ENCODE measurements around the gene WDR91. TPM values are rescaled to one million over a fixed set of nuclear protein-coding genes. Genes with fewer than 3 reads are reported as not detected.

The WDR91 gene
- total RNA-seq, 1 donor from 2014 or later = 5.5 TPM

GRCh38 chr7:135194494-135195095, 16.7 kb downstream of the WDR91 start:
- peaks cover 20% of the 10 kb centered on the region for H3K36me3 Mint-ChIP-seq (ENCODE audit: low read depth, unreplicated experiment)
- no peaks in the 10 kb centered on the region for H4K20me1 ChIP-seq (ENCODE audit: insufficient read depth, low read length)

DNA sequence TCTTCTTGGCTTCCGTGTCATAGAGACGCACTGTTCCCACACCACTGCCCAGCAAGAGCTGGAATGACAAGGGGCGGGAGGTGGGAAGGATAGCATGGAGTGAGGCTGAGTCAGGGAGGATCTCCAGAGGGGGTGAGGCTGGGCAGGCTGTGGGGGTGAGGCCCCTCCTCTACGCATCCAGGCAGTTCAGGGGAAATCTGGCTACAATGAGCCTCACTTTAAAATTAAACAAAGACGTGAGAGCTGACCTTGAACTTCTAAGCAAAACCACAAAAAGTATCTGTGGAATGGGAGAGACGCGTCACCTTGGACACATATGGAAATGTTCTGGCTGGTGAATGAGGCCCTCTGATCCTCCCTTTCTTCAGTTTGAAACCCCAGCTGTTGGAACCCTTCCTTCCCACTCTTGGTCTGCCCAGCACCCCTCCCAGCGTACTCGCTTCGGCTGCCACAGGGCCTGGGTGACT, 17.7 kb downstream of the WDR91 start:
- peaks cover 21% of the 10 kb centered on the region for H3K36me3 Mint-ChIP-seq (ENCODE audit: low read depth, unreplicated experiment)
- FAIRE-seq = peak; percentile 90
- H3K4me3 ChIP-seq (ENCODE audit: insufficient read depth, low read depth, low read length) = no peak overlapping the region
- H3K27ac ChIP-seq (ENCODE audit: low read depth, low read length) = peak overlapping the region; percentile 79
- peaks cover 9% of the 10 kb centered on the region for H3K36me3 ChIP-seq (ENCODE audit: insufficient read depth, low read length)
- no peaks in the 10 kb centered on the region for H4K20me1 ChIP-seq (ENCODE audit: insufficient read depth, low read length)
- H3K4me2 ChIP-seq (ENCODE audit: low read length) = peak overlapping the region; percentile 53
- H3K9ac ChIP-seq (ENCODE audit: low read length) = peak overlapping the region; percentile 76
- no peaks in the 10 kb centered on the region for H3K9me3 Mint-ChIP-seq (ENCODE audit: unreplicated experiment)
- H3K9me3 ChIP-seq (ENCODE audit: insufficient read depth, low read depth, low read length) = no peaks in the 10 kb centered on the region
- peak overlapping the region; percentile 95 for H3K27ac Mint-ChIP-seq (ENCODE audit: unreplicated experiment)
- H3K27me3 Mint-ChIP-seq (ENCODE audit: low read depth, unreplicated experiment) = no peaks in the 10 kb centered on the region
- no peaks in the 10 kb centered on the region for H3K79me2 ChIP-seq (ENCODE audit: insufficient read depth, low read length)
- H2AFZ ChIP-seq (ENCODE audit: low read depth, low read length) = peak overlapping the region; percentile 1
- no peaks in the 10 kb centered on the region for H3K27me3 ChIP-seq (ENCODE audit: insufficient read depth, low read length)
- H3K4me1 ChIP-seq (ENCODE audit: insufficient read depth, low read length) = peaks cover 20% of the 10 kb centered on the region
- peak overlapping the region; percentile 9 for H3K4me3 Mint-ChIP-seq (ENCODE audit: unreplicated experiment)
- TF ChIP-seq, protein P1, sequence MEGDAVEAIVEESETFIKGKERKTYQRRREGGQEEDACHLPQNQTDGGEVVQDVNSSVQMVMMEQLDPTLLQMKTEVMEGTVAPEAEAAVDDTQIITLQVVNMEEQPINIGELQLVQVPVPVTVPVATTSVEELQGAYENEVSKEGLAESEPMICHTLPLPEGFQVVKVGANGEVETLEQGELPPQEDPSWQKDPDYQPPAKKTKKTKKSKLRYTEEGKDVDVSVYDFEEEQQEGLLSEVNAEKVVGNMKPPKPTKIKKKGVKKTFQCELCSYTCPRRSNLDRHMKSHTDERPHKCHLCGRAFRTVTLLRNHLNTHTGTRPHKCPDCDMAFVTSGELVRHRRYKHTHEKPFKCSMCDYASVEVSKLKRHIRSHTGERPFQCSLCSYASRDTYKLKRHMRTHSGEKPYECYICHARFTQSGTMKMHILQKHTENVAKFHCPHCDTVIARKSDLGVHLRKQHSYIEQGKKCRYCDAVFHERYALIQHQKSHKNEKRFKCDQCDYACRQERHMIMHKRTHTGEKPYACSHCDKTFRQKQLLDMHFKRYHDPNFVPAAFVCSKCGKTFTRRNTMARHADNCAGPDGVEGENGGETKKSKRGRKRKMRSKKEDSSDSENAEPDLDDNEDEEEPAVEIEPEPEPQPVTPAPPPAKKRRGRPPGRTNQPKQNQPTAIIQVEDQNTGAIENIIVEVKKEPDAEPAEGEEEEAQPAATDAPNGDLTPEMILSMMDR (IDR thresholded peaks at IDR 0.05; ENCODE audit: insufficient read depth, low read depth, low read length) = no peak
- no peak for TF ChIP-seq EZH2 (IDR thresholded peaks at IDR 0.05; ENCODE audit: insufficient read depth, low read length)
- peaks cover 28% of the 10 kb centered on the region for H3K4me1 Mint-ChIP-seq (ENCODE audit: low read depth, unreplicated experiment)
- peak; percentile 98 for DNase-seq (ENCODE audit: low read depth)

More at GRCh38 chr7:135194494-135195095, 16.7 kb downstream of the WDR91 start:
- peak overlapping the region; percentile 76 for H3K9ac ChIP-seq (ENCODE audit: low read length)
- H3K4me3 ChIP-seq (ENCODE audit: insufficient read depth, low read depth, low read length) = no peak overlapping the region
- peaks cover 28% of the 10 kb centered on the region for H3K4me1 Mint-ChIP-seq (ENCODE audit: low read depth, unreplicated experiment)
- TF ChIP-seq, protein P1 (IDR thresholded peaks at IDR 0.05; ENCODE audit: insufficient read depth, low read depth, low read length) = no peak
- no peak for TF ChIP-seq EZH2 (IDR thresholded peaks at IDR 0.05; ENCODE audit: insufficient read depth, low read length)
- no peak overlapping the region for H2AFZ ChIP-seq (ENCODE audit: low read depth, low read length)
- peak overlapping the region; percentile 95 for H3K27ac Mint-ChIP-seq (ENCODE audit: unreplicated experiment)
- no peaks in the 10 kb centered on the region for H3K9me3 Mint-ChIP-seq (ENCODE audit: unreplicated experiment)
- no peaks in the 10 kb centered on the region for H3K79me2 ChIP-seq (ENCODE audit: insufficient read depth, low read length)
- peaks cover 3% of the 10 kb centered on the region for H3K36me3 ChIP-seq (ENCODE audit: insufficient read depth, low read length)
- DNase-seq (ENCODE audit: low read depth) (no peak), FAIRE-seq (no peak)
- no peaks in the 10 kb centered on the region for H3K27me3 Mint-ChIP-seq (ENCODE audit: low read depth, unreplicated experiment)
- peaks cover 19% of the 10 kb centered on the region for H3K4me1 ChIP-seq (ENCODE audit: insufficient read depth, low read length)
- H3K27me3 ChIP-seq (ENCODE audit: insufficient read depth, low read length) = no peaks in the 10 kb centered on the region
- H3K4me2 ChIP-seq (ENCODE audit: low read length) = peak overlapping the region; percentile 53
- H3K27ac ChIP-seq (ENCODE audit: low read depth, low read length) = peak overlapping the region; percentile 79
- H3K4me3 Mint-ChIP-seq (ENCODE audit: unreplicated experiment) = no peak overlapping the region
- H3K9me3 ChIP-seq (ENCODE audit: insufficient read depth, low read depth, low read length) = no peaks in the 10 kb centered on the region

DNA sequence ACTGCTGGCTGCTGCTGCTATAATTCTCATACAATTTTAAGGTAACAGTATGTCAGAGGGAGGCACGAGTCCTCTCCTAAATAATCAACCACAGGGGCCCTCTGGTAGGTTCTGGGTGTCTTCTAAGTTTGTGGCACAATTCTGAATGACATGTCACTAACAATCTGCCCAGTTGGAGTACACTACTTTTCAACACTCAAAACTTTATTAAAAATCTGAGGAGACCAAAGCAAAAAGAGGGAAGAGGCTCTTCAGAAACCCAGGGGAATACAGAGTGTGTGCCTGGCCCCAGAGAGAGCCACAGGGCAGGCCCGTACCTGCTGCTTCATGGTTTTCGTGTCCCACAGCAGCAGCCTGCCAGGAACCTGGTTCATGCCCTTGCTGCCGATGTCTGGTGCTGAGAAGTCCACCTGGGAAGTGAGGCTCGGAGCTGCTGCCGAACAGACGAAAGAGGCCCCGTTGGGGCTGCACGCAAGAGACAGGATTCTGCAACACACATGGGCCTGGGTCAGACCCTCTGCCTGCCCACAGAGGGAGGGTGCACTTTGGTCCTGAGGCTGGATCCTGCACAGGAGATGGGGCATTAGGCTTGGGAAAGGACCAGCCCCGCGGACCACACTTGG, 18.3 kb downstream of the WDR91 start:
- H3K4me1 Mint-ChIP-seq (ENCODE audit: low read depth, unreplicated experiment) = peaks cover 25% of the 10 kb centered on the region
- Histone ChIP-seq H4K20me1 (ENCODE audit: insufficient read depth, low read length) (no peaks in the 10 kb centered on the region), H3K4me2 (ENCODE audit: low read length) (peak overlapping the region; percentile 53), H3K79me2 (ENCODE audit: insufficient read depth, low read length) (no peaks in the 10 kb centered on the region), H3K4me1 (ENCODE audit: insufficient read depth, low read length) (peaks cover 23% of the 10 kb centered on the region), H3K4me3 (ENCODE audit: insufficient read depth, low read depth, low read length) (no peak overlapping the region), H3K27me3 (ENCODE audit: insufficient read depth, low read length) (no peaks in the 10 kb centered on the region), H3K36me3 (ENCODE audit: insufficient read depth, low read length) (peaks cover 10% of the 10 kb centered on the region), H3K9ac (ENCODE audit: low read length) (peak overlapping the region; percentile 44), H3K9me3 (ENCODE audit: insufficient read depth, low read depth, low read length) (no peaks in the 10 kb centered on the region), H3K27ac (ENCODE audit: low read depth, low read length) (peak overlapping the region; percentile 72), H2AFZ (ENCODE audit: low read depth, low read length) (peak overlapping the region; percentile 1)
- no peak for TF ChIP-seq EZH2 (IDR thresholded peaks at IDR 0.05; ENCODE audit: insufficient read depth, low read length)
- TF ChIP-seq, protein P1 (IDR thresholded peaks at IDR 0.05; ENCODE audit: insufficient read depth, low read depth, low read length) = no peak
- no peak for DNase-seq (ENCODE audit: low read depth)
- no peak overlapping the region for H3K27ac Mint-ChIP-seq (ENCODE audit: unreplicated experiment)
- no peaks in the 10 kb centered on the region for H3K27me3 Mint-ChIP-seq (ENCODE audit: low read depth, unreplicated experiment)
- no peak for FAIRE-seq
- H3K36me3 Mint-ChIP-seq (ENCODE audit: low read depth, unreplicated experiment) = peaks cover 22% of the 10 kb centered on the region
- H3K4me3 Mint-ChIP-seq (ENCODE audit: unreplicated experiment) = no peak overlapping the region
- H3K9me3 Mint-ChIP-seq (ENCODE audit: unreplicated experiment) = no peaks in the 10 kb centered on the region

All from astrocyte (in vitro differentiated cells and primary cell).